H1 (cell line): Measurements from ENCODE around the gene FGF19.

ENCODE experiments used
- CTCF ChIP-seq, 3 experiments: IDR thresholded peaks; 1 replicate in 2 of 3; 2 replicates in 1 of 3; pipeline versions ENCODE4 v1.5.1 to v1.6.1; 2011; ENCODE audit warnings: low read length in 3 of 3, mild to moderate bottlenecking in 3 of 3, inconsistent platforms in 2 of 3, low read depth in 1 of 3, moderate library complexity in 1 of 3; ENCODE audit not compliant: insufficient read depth in 1 of 3; ENCODE audit errors: control extremely low read depth in 1 of 3
- EP300 ChIP-seq, 2 experiments: IDR thresholded peaks; 1 replicate in 1 of 2; 2 replicates in 1 of 2; pipeline ENCODE4 v1.6.1; 2011 to 2012; ENCODE audit warnings: low read depth in 2 of 2, low read length in 2 of 2, mild to moderate bottlenecking in 2 of 2, borderline replicate concordance in 1 of 2, inconsistent platforms in 1 of 2, moderate library complexity in 1 of 2
- EZH2 ChIP-seq: fragments of 200-600 bp; sonication (generic); IDR thresholded peaks from 2 replicates; pipeline ENCODE4 v1.7.1; 2012; ENCODE audit warnings: low read depth, mild to moderate bottlenecking, moderate library complexity, low read length, inconsistent platforms; ENCODE audit not compliant: severe bottlenecking
- JUN ChIP-seq: IDR thresholded peaks from 2 replicates; pipeline ENCODE4 v1.6.1; 2011; ENCODE audit warnings: low read depth, mild to moderate bottlenecking, improper control_type of control experiment, low read length
- KDM4A ChIP-seq: IDR thresholded peaks from one replicate; pipeline ENCODE4 v1.7.1; 2012; ENCODE audit warnings: low read depth, mild to moderate bottlenecking, moderate library complexity, low read length, inconsistent platforms; ENCODE audit not compliant: severe bottlenecking
- MAX ChIP-seq: IDR thresholded peaks from 2 replicates; pipeline ENCODE4 v1.6.1; 2012; ENCODE audit warnings: inconsistent platforms
- RAD21 ChIP-seq, 2 experiments: IDR thresholded peaks in 1 of 2; conservative IDR thresholded peaks in 1 of 2; 2 replicates each; pipeline ENCODE4 v1.6.1; 2011; ENCODE audit warnings: low read depth in 2 of 2, low read length in 2 of 2, improper control_type of control experiment in 1 of 2, inconsistent platforms in 1 of 2, mild to moderate bottlenecking in 1 of 2, moderate library complexity in 1 of 2
- SIX5 ChIP-seq: IDR thresholded peaks from 2 replicates; pipeline ENCODE4 v1.6.1; 2011; ENCODE audit warnings: mild to moderate bottlenecking, low read depth, low read length
- SP2 ChIP-seq: IDR thresholded peaks from 2 replicates; pipeline ENCODE4 v1.6.1; 2012; ENCODE audit warnings: mild to moderate bottlenecking, low read length, inconsistent platforms
- YY1 ChIP-seq: IDR thresholded peaks from 2 replicates; pipeline ENCODE4 v1.6.1; 2011; ENCODE audit warnings: low read depth, mild to moderate bottlenecking, low read length

GRCh38 chr11:69663326-69663725, 40.5 kb downstream of the FGF19 start:
- TF ChIP-seq YY1 (no peak), KDM4A (no peak), EZH2 (no peak), CTCF (IDR thresholded peaks at IDR 0.05; ENCODE audit: control extremely low read depth in 1 of 3, insufficient read depth in 1 of 3, low read depth in 1 of 3, low read length in 3 of 3) (no peak), SP2 (no peak), MAX (no peak), JUN (no peak), EP300 (IDR thresholded peaks at IDR 0.05; ENCODE audit: borderline replicate concordance in 1 of 2, low read depth in 2 of 2, low read length in 2 of 2) (no peak), RAD21 (IDR thresholded peaks at IDR 0.05 in 1 of 2, conservative IDR thresholded peaks at IDR 0.05 in 1 of 2; ENCODE audit: low read depth in 2 of 2, low read length in 2 of 2) (no peak), SIX5 (no peak)
